Endothelial cell of umbilical vein (primary cell): ENCODE data around the gene TMED8. TPM values are rescaled to one million over a fixed set of nuclear protein-coding genes. Genes with fewer than 3 reads are reported as not detected.

Experiments used
- BruUV-seq: library from RNA; stranded (reverse); fragments of 400-500 nt; replicated peaks from 2 replicates; lab custom pipeline; 2021; lab: Mats Ljungman, UMichigan
- CTCF ChIA-PET: fragments of 300-600, 350-600 bp; sonication (Branson Sonifier 250); formaldehyde crosslinking; loops from one replicate; lab custom pipeline; 2021; ENCODE audit warnings: antibody characterized with exemption, inconsistent platforms; lab: Charles Lee
- POLR2A ChIA-PET: fragments of 300-600, 350-600 bp; sonication (Branson Sonifier 250); formaldehyde crosslinking; loops from one replicate; lab custom pipeline; 2021; ENCODE audit warnings: antibody characterized with exemption, inconsistent platforms; lab: Charles Lee
- DNase-seq: peaks from one replicate; pipeline ENCODE4 v3.0.0-alpha.2; 2011; ENCODE audit warnings: low read depth, low spot score
- FAIRE-seq: peaks from 2 replicates; lab custom pipeline; 2011; peaks lifted over from hg19 to GRCh38; lab: Jason Lieb, UNC
- H2AFZ ChIP-seq: 2 replicates; pipeline ENCODE4 v1.6.0; 2012; ENCODE audit warnings: low read depth, low read length, control low read depth, inconsistent platforms
- H3K27ac ChIP-seq: 2 replicates; pipeline ENCODE4 v1.5.1; 2011; ENCODE audit warnings: low read depth, mild to moderate bottlenecking, control low read depth, low read length, moderate library complexity; ENCODE audit not compliant: insufficient read depth
- H3K27me3 ChIP-seq, 2 experiments: 2 replicates each; pipeline versions ENCODE4 v1.6.0 to v1.6.1; 2011; ENCODE audit warnings: low read length in 2 of 2, mixed read lengths in 1 of 2; ENCODE audit not compliant: control insufficient read depth in 2 of 2, insufficient read depth in 2 of 2
- H3K36me3 ChIP-seq, 2 experiments: 2 replicates in 1 of 2; 3 replicates in 1 of 2; pipeline ENCODE4 v1.5.1; 2011; ENCODE audit warnings: low read length in 2 of 2, mild to moderate bottlenecking in 1 of 2, moderate library complexity in 1 of 2; ENCODE audit not compliant: control insufficient read depth in 2 of 2, insufficient read depth in 2 of 2; ENCODE audit errors: extremely low read depth in 1 of 2
- H3K4me1 ChIP-seq: 3 replicates; pipeline ENCODE4 v1.5.1; 2011; ENCODE audit warnings: mild to moderate bottlenecking, low read length; ENCODE audit not compliant: control insufficient read depth, insufficient read depth; ENCODE audit errors: extremely low read depth
- H3K4me2 ChIP-seq: 2 replicates; pipeline ENCODE4 v1.6.1; 2011; ENCODE audit warnings: low read length, control low read depth, mixed read lengths; ENCODE audit not compliant: insufficient read depth
- H3K4me3 ChIP-seq, 3 experiments: fragments of 200-600 bp in 1 of 3; sonication (generic), shearing (Covaris generic) in 1 of 3; replicated peaks in 1 of 3; 2 replicates each; pipeline ENCODE4 v1.5.1; 2011 to 2016; ENCODE audit warnings: control low read depth in 3 of 3, low read length in 3 of 3, mild to moderate bottlenecking in 2 of 3, inconsistent platforms in 1 of 3, low read depth in 1 of 3, moderate library complexity in 1 of 3; ENCODE audit not compliant: insufficient read depth in 1 of 3
- H3K79me2 ChIP-seq: 2 replicates; pipeline ENCODE4 v1.6.0; 2012; ENCODE audit warnings: low read length, inconsistent platforms; ENCODE audit not compliant: control insufficient read depth, insufficient read depth
- H3K9ac ChIP-seq: replicated peaks from 2 replicates; pipeline ENCODE3; 2011; ENCODE audit warnings: low read length, control low read depth; ENCODE audit not compliant: insufficient read depth; ENCODE audit errors: extremely low read depth
- H3K9me1 ChIP-seq: replicated peaks from 3 replicates; pipeline ENCODE4 v1.6.0; 2011; ENCODE audit warnings: mild to moderate bottlenecking, low read length; ENCODE audit not compliant: control insufficient read depth, insufficient read depth; ENCODE audit errors: extremely low read depth
- H3K9me3 ChIP-seq: replicated peaks from 2 replicates; pipeline ENCODE4 v1.5.1; 2012; ENCODE audit warnings: low read length, inconsistent platforms; ENCODE audit not compliant: control insufficient read depth, insufficient read depth
- H4K20me1 ChIP-seq: replicated peaks from 2 replicates; pipeline ENCODE3; 2011; ENCODE audit warnings: mild to moderate bottlenecking, low read length; ENCODE audit not compliant: control insufficient read depth, insufficient read depth; ENCODE audit errors: extremely low read depth
- FOS ChIP-seq: IDR thresholded peaks from 2 replicates; pipeline ENCODE4 v1.6.1; 2011; ENCODE audit warnings: mild to moderate bottlenecking, low read length, moderate library complexity, borderline replicate concordance; ENCODE audit not compliant: insufficient read depth
- GATA2 ChIP-seq: IDR thresholded peaks from 2 replicates; pipeline ENCODE4 v1.7.0; 2011; ENCODE audit warnings: low read depth, mild to moderate bottlenecking, moderate library complexity, mixed read lengths, low read length; ENCODE audit not compliant: insufficient read length, insufficient read depth
- JUN ChIP-seq: IDR thresholded peaks from 2 replicates; pipeline ENCODE4 v1.6.1; 2011; ENCODE audit warnings: borderline replicate concordance, low read depth; ENCODE audit not compliant: insufficient read length, insufficient read depth
- MYC ChIP-seq: IDR thresholded peaks from one replicate; pipeline ENCODE4 v1.6.1; 2011; ENCODE audit warnings: mild to moderate bottlenecking, low read depth, low read length
- POLR2A ChIP-seq: IDR thresholded peaks from 2 replicates; pipeline ENCODE4 v1.6.1; 2012; ENCODE audit warnings: low read depth, mild to moderate bottlenecking, control low read depth, low read length
- POLR2AphosphoS5 ChIP-seq: IDR thresholded peaks from 2 replicates; pipeline ENCODE4 v1.6.1; 2012; ENCODE audit warnings: low read depth, mild to moderate bottlenecking, control low read depth, low read length, moderate library complexity; ENCODE audit not compliant: insufficient read depth
- dilution Hi-C: fragments of 300-500 bp; cut with MboI; formaldehyde crosslinking; loops from one replicate; pipeline ENCODE4 v1.15.0; 2019; ENCODE audit warnings: low sequenced_read_pairs; ENCODE audit not compliant: extremely low pct_ligation_motif_present
- intact Hi-C: fragments of 100-400 bp; cut with micrococcal nuclease; formaldehyde crosslinking; loops from one replicate; pipeline ENCODE4 v1.10.0; 2022
- polyA plus RNA-seq, 4 experiments: library from polyadenylated mRNA; depleted of rRNA in 3 of 4; stranded (reverse) in 3 of 4; unstranded in 1 of 4; fragments of >200 nt; gene quantifications; 2 replicates each; pipeline versions ENCODE4 v1.2.1 to v1.2.3, GENCODE V29; 2011 to 2012; ENCODE audit warnings: missing spikeins in 1 of 4
- total RNA-seq: library from RNA; stranded (reverse); gene quantifications from 2 replicates; pipeline ENCODE4 v1.2.3, GENCODE V29; 2021
- TF ChIP-seq, protein P1 (sequence below): IDR thresholded peaks from 2 replicates; pipeline ENCODE4 v1.6.1; 2011; ENCODE audit not compliant: insufficient read depth, insufficient read length
- TF ChIP-seq, protein P2 (sequence below), 2 donors: IDR thresholded peaks; 1 replicate in 1 of 2; 2 replicates in 1 of 2; pipeline ENCODE4 v1.5.1; 2011; ENCODE audit warnings: low read length in 2 of 2, mild to moderate bottlenecking in 2 of 2, moderate library complexity in 2 of 2, control low read depth in 1 of 2, inconsistent platforms in 1 of 2, low read depth in 1 of 2; ENCODE audit not compliant: insufficient read depth in 1 of 2; ENCODE audit errors: extremely low read depth in 1 of 2

TMED8 gene
- total and polyA plus RNA-seq, 2 donors (not counting 3 experiments of a cell fraction or from before 2014, with no cell fraction given): 5.2 to 12.6 TPM

GRCh38 chr14:77329872-77330271 lies 47.0 kb downstream of the TMED8 start:
- no peak for FAIRE-seq

GRCh38 chr14:77327111-77327510 lies 49.8 kb downstream of the TMED8 start:
- Histone ChIP-seq H3K27ac (no peak overlapping the region), H4K20me1 (no peaks in the 10 kb centered on the region), H2AFZ (no peak overlapping the region), H3K4me3 (no peak overlapping the region), H3K4me2 (no peak overlapping the region), H3K9ac (no peak overlapping the region), H3K4me1 (peaks cover 4% of the 10 kb centered on the region), H3K36me3 (no peaks in the 10 kb centered on the region), H3K27me3 (no peaks in the 10 kb centered on the region), H3K9me3 (no peaks in the 10 kb centered on the region), H3K79me2 (no peaks in the 10 kb centered on the region), H3K9me1 (no peaks in the 10 kb centered on the region)
- FAIRE-seq: no peak
- ChIA-PET POLR2A (no interaction called here), CTCF (no interaction called here)
- no TSS peak for BruUV-seq
- no peak for DNase-seq
- dilution Hi-C loops (no loop called here), intact Hi-C loops (no loop called here)
- TF ChIP-seq FOS: no peak
- TF ChIP-seq JUN: no peak
- no peak for TF ChIP-seq MYC
- TF ChIP-seq, protein P1, sequence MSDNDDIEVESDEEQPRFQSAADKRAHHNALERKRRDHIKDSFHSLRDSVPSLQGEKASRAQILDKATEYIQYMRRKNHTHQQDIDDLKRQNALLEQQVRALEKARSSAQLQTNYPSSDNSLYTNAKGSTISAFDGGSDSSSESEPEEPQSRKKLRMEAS: no peak
- TF ChIP-seq, protein P2, sequence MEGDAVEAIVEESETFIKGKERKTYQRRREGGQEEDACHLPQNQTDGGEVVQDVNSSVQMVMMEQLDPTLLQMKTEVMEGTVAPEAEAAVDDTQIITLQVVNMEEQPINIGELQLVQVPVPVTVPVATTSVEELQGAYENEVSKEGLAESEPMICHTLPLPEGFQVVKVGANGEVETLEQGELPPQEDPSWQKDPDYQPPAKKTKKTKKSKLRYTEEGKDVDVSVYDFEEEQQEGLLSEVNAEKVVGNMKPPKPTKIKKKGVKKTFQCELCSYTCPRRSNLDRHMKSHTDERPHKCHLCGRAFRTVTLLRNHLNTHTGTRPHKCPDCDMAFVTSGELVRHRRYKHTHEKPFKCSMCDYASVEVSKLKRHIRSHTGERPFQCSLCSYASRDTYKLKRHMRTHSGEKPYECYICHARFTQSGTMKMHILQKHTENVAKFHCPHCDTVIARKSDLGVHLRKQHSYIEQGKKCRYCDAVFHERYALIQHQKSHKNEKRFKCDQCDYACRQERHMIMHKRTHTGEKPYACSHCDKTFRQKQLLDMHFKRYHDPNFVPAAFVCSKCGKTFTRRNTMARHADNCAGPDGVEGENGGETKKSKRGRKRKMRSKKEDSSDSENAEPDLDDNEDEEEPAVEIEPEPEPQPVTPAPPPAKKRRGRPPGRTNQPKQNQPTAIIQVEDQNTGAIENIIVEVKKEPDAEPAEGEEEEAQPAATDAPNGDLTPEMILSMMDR (IDR thresholded peaks at IDR 0.05; ENCODE audit: extremely low read depth in 1 of 2, insufficient read depth in 1 of 2, low read depth in 1 of 2, low read length in 2 of 2): no peak
- TF ChIP-seq GATA2: no peak
- no peak for TF ChIP-seq POLR2A
- no peak for TF ChIP-seq POLR2AphosphoS5

More at GRCh38 chr14:77329872-77330271, 47.0 kb downstream of the TMED8 start:
- ChIA-PET POLR2A (no interaction called here), CTCF (interaction anchor here (0.9 to 1.4 kb wide), 2 partner anchors 14 to 178 kb away, joined by 3 to 4 read pairs; no protein-coding TSS in a partner anchor)
- Histone ChIP-seq H2AFZ (no peak overlapping the region), H3K9me1 (no peaks in the 10 kb centered on the region), H3K9me3 (no peaks in the 10 kb centered on the region), H3K27ac (no peak overlapping the region), H4K20me1 (no peaks in the 10 kb centered on the region), H3K4me1 (no peaks in the 10 kb centered on the region), H3K79me2 (no peaks in the 10 kb centered on the region), H3K27me3 (no peaks in the 10 kb centered on the region), H3K9ac (no peak overlapping the region), H3K4me3 (no peak overlapping the region), H3K4me2 (no peak overlapping the region), H3K36me3 (no peaks in the 10 kb centered on the region)
- no peak for DNase-seq
- intact Hi-C loops (no loop called here), dilution Hi-C loops (no loop called here)
- TF ChIP-seq MYC (no peak), POLR2AphosphoS5 (no peak)
- TF ChIP-seq, protein P2 (IDR thresholded peaks at IDR 0.05; ENCODE audit: extremely low read depth in 1 of 2, insufficient read depth in 1 of 2, low read depth in 1 of 2, low read length in 2 of 2): no peak
- no TSS peak for BruUV-seq
